PC-9 (cell line): ENCODE results near the gene ZNRD2. TPM values are rescaled to one million over a fixed set of nuclear protein-coding genes. Genes with fewer than 3 reads are reported as not detected.

Source experiments
- BruUV-seq: library from RNA; stranded (reverse); fragments of 400-500 nt; replicated peaks from 2 replicates; lab custom pipeline; 2021; lab: Mats Ljungman, UMichigan
- CTCF ChIA-PET: fragments of 300-600 bp; sonication (Branson Sonifier 250); formaldehyde crosslinking; loops from one replicate; lab custom pipeline; 2022; ENCODE audit warnings: antibody characterized with exemption; lab: Charles Lee
- POLR2A ChIA-PET: fragments of 300-600 bp; sonication (Branson Sonifier 250); formaldehyde crosslinking; loops from one replicate; lab custom pipeline; 2022; ENCODE audit warnings: antibody characterized with exemption; ENCODE audit not compliant: unreplicated experiment; lab: Charles Lee
- DNase-seq, 2 experiments: peaks; one replicate each; pipeline versions ENCODE4 v3.0.0 to v3.0.0-alpha.2; 2015 to 2022; ENCODE audit warnings: mixed read lengths in 1 of 2
- H2AFZ ChIP-seq: fragments of 200-600 bp; sonication (generic); 2 replicates; pipeline ENCODE4 v1.8.1; 2017; ENCODE audit warnings: antibody characterized with exemption
- H3F3A ChIP-seq: fragments of 200-600 bp; sonication (generic); 2 replicates; pipeline ENCODE4 v1.8.1; 2017; ENCODE audit warnings: antibody characterized with exemption, mild to moderate bottlenecking, low read depth; ENCODE audit not compliant: insufficient read depth
- H3K27ac ChIP-seq: fragments of 200-600 bp; sonication (generic); 2 replicates; pipeline ENCODE4 v1.6.1; 2016; ENCODE audit warnings: mixed run types
- H3K27me3 ChIP-seq: fragments of 200-600 bp; sonication (generic); 2 replicates; pipeline ENCODE4 v1.6.1; 2016; ENCODE audit warnings: low read depth, mixed run types; ENCODE audit not compliant: insufficient read depth
- H3K36me3 ChIP-seq: fragments of 200-600 bp; sonication (generic); 2 replicates; pipeline ENCODE4 v1.6.1; 2016; ENCODE audit warnings: low read depth, mixed run types
- H3K4me1 ChIP-seq: fragments of 200-600 bp; sonication (generic); replicated peaks from 2 replicates; pipeline ENCODE4 v1.6.1; 2016; ENCODE audit warnings: mixed run types; ENCODE audit not compliant: insufficient read depth
- H3K4me2 ChIP-seq: fragments of 200-600 bp; sonication (generic); 2 replicates; pipeline ENCODE4 v1.6.1; 2017; ENCODE audit warnings: mixed run types
- H3K4me3 ChIP-seq: fragments of 200-600 bp; sonication (generic); 2 replicates; pipeline ENCODE4 v1.6.1; 2016; ENCODE audit warnings: mixed run types
- H3K79me2 ChIP-seq: fragments of 200-600 bp; sonication (generic); 2 replicates; pipeline ENCODE4 v1.6.1; 2017; ENCODE audit warnings: low read depth, mixed run types
- H3K9me2 ChIP-seq: fragments of 200-600 bp; sonication (generic); 2 replicates; pipeline ENCODE4 v1.8.1; 2017; ENCODE audit warnings: mild to moderate bottlenecking; ENCODE audit not compliant: insufficient read depth
- H3K9me3 ChIP-seq: fragments of 200-600 bp; sonication (generic); 2 replicates; pipeline ENCODE4 v1.8.1; 2016; ENCODE audit warnings: low read depth; ENCODE audit not compliant: insufficient read depth
- H4K20me1 ChIP-seq: fragments of 200-600 bp; sonication (generic); 2 replicates; pipeline ENCODE4 v1.8.1; 2017; ENCODE audit not compliant: insufficient read depth
- CTCF ChIP-seq: fragments of 200-600 bp; sonication (generic); conservative IDR thresholded peaks from 2 replicates; pipeline ENCODE4 v1.6.1; 2017; ENCODE audit warnings: mixed run types, antibody characterized with exemption, mild to moderate bottlenecking, moderate library complexity
- EZH2 ChIP-seq: fragments of 200-600 bp; sonication (generic); IDR thresholded peaks from 2 replicates; pipeline ENCODE4 v1.8.0; 2017; ENCODE audit warnings: antibody characterized with exemption, low read depth
- intact Hi-C: fragments of 100-400 bp; cut with micrococcal nuclease; formaldehyde crosslinking; loops from one replicate; pipeline ENCODE4 v1.10.0; 2022; ENCODE audit not compliant: unreplicated experiment
- total RNA-seq: library from RNA; stranded (reverse); gene quantifications from 2 replicates; pipeline ENCODE4 v1.2.3, GENCODE V29; 2021

ZNRD2 gene
- total RNA-seq, 1 experiment from 2014 or later, result 51.4 TPM

DNA sequence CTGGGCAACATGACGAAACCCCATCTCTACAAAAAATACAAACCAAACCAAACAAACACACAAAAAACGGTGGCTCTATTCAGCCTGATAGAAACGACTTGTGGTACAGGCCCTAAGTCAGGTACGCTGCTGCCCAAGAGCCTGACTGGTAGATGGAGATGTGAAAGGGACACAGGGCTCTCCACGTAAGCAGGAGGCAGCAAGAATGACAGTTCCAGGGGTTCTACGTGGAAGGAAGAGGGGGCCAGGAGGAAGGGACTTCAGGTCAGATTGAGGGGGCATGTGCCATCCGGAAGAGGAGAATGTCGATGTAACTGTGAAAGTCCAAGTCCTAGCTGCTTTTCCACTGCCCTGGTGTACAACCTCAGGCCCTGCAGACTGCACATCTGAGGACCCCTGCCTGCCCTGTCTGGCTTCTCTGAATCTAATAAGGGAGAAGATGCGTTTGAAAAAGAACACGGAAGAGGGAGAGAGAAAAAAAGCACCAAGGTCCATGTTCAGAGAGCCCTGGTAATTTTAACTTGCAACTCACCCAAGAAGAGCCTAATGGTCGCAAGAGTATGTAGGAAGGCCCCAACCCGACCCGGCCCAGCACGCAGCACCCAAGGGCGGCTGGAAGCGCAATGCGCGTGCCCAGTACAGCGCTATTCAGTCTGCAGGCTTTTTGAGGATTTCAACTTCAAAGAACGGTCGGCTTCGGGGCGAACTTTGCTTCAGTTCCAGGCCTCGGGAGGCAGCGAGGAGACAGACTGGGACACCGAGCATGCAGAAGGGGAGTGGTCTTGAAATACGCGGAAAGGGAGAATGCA is 909 bp upstream of the ZNRD2 start:
- no peaks in the 10 kb centered on the region for H4K20me1 ChIP-seq
- TSS peak; percentile 50 for BruUV-seq
- H3K79me2 ChIP-seq, result peaks cover 60% of the 10 kb centered on the region
- peak overlapping the region; percentile 96 for H3K4me2 ChIP-seq
- H3K9me3 ChIP-seq, result no peaks in the 10 kb centered on the region
- H3K36me3 ChIP-seq, result peaks cover 5% of the 10 kb centered on the region; the same call in 1 of the 2 replicates
- intact Hi-C loops, result no loop called here
- H3K4me1 ChIP-seq, result peaks cover 45% of the 10 kb centered on the region
- H2AFZ ChIP-seq, result peak overlapping the region; percentile 95
- DNase-seq, result no peak
- H3K27me3 ChIP-seq, result no peaks in the 10 kb centered on the region
- H3K4me3 ChIP-seq, result peak overlapping the region; percentile 73
- ChIA-PET POLR2A (interaction anchor here (0.5 to 1.2 kb wide), 7 partner anchors 10 to 349 kb away, joined by 3 to 16 read pairs (median 10); no protein-coding TSS in a partner anchor), CTCF (interaction anchor here (2.0 to 3.4 kb wide), 2 partner anchors 10 to 28 kb away, joined by 8 to 25 read pairs; no protein-coding TSS in a partner anchor)
- H3K27ac ChIP-seq, result peak overlapping the region; percentile 68
- no peak for TF ChIP-seq CTCF
- no peak for TF ChIP-seq EZH2
- no peaks in the 10 kb centered on the region for H3K9me2 ChIP-seq
- peaks cover 66% of the 10 kb centered on the region for H3F3A ChIP-seq

GRCh38 chr11:65571420-65571819 is 1.1 kb downstream of the ZNRD2 start:
- ChIA-PET CTCF (interaction anchor here (2.0 to 3.4 kb wide), 2 partner anchors 12 to 30 kb away, joined by 8 to 25 read pairs; no protein-coding TSS in a partner anchor), POLR2A (interaction anchor here (0.5 to 0.7 kb wide), 5 partner anchors 19 to 363 kb away, joined by 3 to 7 read pairs (median 4); no protein-coding TSS in a partner anchor)
- Histone ChIP-seq H3K9me3 (no peaks in the 10 kb centered on the region), H3F3A (peaks cover 70% of the 10 kb centered on the region), H3K4me2 (peak overlapping the region; percentile 96), H3K27ac (no peak overlapping the region), H3K36me3 (peaks cover 5% of the 10 kb centered on the region; the same call in 1 of the 2 replicates), H3K27me3 (no peaks in the 10 kb centered on the region), H3K4me3 (peak overlapping the region; percentile 73; the same call in 1 of the 2 replicates), H4K20me1 (no peaks in the 10 kb centered on the region), H3K9me2 (no peaks in the 10 kb centered on the region), H3K79me2 (peaks cover 58% of the 10 kb centered on the region), H2AFZ (no peak overlapping the region), H3K4me1 (peaks cover 51% of the 10 kb centered on the region)
- BruUV-seq, result no TSS peak
- TF ChIP-seq CTCF, result no peak
- TF ChIP-seq EZH2, result no peak
- no peak for DNase-seq
- intact Hi-C loops, result loop anchor here (2.0 to 5.0 kb wide), 7 partner anchors 44 to 481 kb away; partner anchors contain the start of genes CST6, KAT5, NEAT1 and SCYL1

DNA sequence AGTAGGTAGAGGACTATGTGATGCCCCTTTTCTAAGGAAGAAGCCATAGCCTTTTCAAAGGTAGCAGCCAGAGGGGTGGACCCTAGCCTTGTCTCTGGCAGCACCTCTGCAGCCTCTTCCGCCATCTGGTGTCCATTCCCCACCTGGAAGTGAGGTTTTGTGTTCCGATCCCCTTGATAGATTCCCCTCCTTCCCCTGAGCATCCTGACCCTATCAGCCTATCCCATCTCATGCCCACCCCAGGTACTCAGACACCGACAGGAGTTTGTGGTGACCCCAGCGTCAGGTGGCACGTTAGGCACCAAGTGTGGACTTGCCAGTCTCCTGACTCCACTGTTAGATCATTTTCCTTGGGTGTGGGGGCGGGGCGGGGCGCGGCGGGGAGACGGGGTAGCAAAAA is 1.7 kb downstream of the ZNRD2 start:
- DNase-seq, result peak; percentile 56 to 75
- ChIA-PET CTCF (interaction anchor here (0.6 to 3.4 kb wide), 10 partner anchors 11 to 413 kb away, joined by 3 to 30 read pairs (median 10); partner anchors contain the start of gene PCNX3), POLR2A (interaction anchor here (0.5 to 1.5 kb wide), 9 partner anchors 19 to 364 kb away, joined by 3 to 47 read pairs (median 4); no protein-coding TSS in a partner anchor)
- H3K4me2 ChIP-seq, result peak overlapping the region; percentile 96
- H3K79me2 ChIP-seq, result peaks cover 58% of the 10 kb centered on the region
- no peak for TF ChIP-seq EZH2
- TF ChIP-seq CTCF, result peak; percentile 70
- intact Hi-C loops, result loop anchor here (2.0 to 5.0 kb wide), 7 partner anchors 45 to 480 kb away; partner anchors contain the start of genes CST6, KAT5, NEAT1 and SCYL1
- peaks cover 70% of the 10 kb centered on the region for H3F3A ChIP-seq
- no peak overlapping the region for H2AFZ ChIP-seq
- H3K4me1 ChIP-seq, result peaks cover 55% of the 10 kb centered on the region
- H3K9me2 ChIP-seq, result no peaks in the 10 kb centered on the region
- BruUV-seq, result no TSS peak
- H3K36me3 ChIP-seq, result peaks cover 5% of the 10 kb centered on the region; the same call in 1 of the 2 replicates
- peak overlapping the region; percentile 73 for H3K4me3 ChIP-seq
- no peaks in the 10 kb centered on the region for H3K9me3 ChIP-seq
- H4K20me1 ChIP-seq, result no peaks in the 10 kb centered on the region
- H3K27me3 ChIP-seq, result no peaks in the 10 kb centered on the region
- H3K27ac ChIP-seq, result no peak overlapping the region
